ENCODE results near the gene TMX2. TPM values are rescaled to one million over a fixed set of nuclear protein-coding genes. Genes with fewer than 3 reads are reported as not detected.

Gene TMX2
- total RNA-seq, 1 donor from 2014 or later, result 82.7 TPM

DNA sequence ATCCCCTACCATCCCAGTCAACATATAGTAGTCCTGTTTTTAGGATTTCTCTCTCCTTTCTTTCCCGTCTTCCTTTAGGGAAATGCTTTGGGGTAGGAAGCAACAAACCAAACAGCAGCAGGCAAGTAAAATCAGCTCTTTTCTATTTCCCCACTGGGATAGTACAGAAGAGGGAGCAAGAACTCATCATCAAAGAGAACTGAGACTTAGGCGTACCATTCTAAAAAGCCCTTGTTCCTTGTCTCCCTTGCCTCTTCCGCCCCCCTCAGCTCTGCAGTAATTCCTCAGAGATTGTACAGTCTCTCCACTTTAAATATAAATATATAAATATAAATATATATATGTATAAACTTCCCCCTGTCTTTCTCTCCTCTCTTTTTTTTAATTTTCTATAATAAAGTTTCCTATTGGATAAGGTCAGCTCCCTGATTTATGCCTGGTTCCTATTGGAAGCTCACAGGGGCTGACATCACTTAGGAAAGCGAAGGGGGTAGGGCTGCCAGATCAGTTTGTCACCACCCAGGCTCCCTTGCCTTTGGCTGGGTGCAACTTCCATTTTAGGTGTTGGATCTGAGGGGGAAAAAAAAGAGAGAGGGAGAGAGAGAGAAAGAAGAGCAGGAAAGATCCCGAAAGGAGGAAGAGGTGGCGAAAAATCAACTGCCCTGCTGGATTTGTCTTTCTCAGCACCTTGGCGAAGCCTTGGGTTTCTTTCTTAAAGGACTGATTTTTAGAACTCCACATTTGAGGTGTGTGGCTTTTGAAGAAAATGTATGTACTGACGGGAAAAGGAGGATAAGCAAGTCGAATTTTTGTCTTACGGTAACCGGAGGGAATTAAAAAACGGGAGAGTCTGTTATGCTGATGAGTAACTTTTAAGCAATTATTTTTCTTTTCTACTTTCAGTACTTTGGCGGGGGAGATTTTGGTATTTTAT, 49.2 kb downstream of the TMX2 start, which contains the start of gene CTNND1:
CTNND1 (plus strand) TSS at position 502 of the 934 bp plus-strand sequence. CDS start 29,677 bp downstream, outside the sequence.
- DNase-seq (ENCODE audit: low spot score, unreplicated experiment), result peak; percentile 71
- TF ChIP-seq, protein P1, sequence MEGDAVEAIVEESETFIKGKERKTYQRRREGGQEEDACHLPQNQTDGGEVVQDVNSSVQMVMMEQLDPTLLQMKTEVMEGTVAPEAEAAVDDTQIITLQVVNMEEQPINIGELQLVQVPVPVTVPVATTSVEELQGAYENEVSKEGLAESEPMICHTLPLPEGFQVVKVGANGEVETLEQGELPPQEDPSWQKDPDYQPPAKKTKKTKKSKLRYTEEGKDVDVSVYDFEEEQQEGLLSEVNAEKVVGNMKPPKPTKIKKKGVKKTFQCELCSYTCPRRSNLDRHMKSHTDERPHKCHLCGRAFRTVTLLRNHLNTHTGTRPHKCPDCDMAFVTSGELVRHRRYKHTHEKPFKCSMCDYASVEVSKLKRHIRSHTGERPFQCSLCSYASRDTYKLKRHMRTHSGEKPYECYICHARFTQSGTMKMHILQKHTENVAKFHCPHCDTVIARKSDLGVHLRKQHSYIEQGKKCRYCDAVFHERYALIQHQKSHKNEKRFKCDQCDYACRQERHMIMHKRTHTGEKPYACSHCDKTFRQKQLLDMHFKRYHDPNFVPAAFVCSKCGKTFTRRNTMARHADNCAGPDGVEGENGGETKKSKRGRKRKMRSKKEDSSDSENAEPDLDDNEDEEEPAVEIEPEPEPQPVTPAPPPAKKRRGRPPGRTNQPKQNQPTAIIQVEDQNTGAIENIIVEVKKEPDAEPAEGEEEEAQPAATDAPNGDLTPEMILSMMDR (IDR thresholded peaks at IDR 0.05; ENCODE audit: unreplicated experiment), result no peak
- no peaks in the 10 kb centered on the region for H3K27me3 Mint-ChIP-seq
- peaks cover 9% of the 10 kb centered on the region for H3K36me3 Mint-ChIP-seq (ENCODE audit: insufficient read depth)
- H3K27ac Mint-ChIP-seq, result peak within 1 kb of the TSS; percentile 100
- no peaks in the 10 kb centered on the region for H3K9me3 Mint-ChIP-seq (ENCODE audit: low read depth)
- peaks cover 25% of the 10 kb centered on the region for H3K4me1 Mint-ChIP-seq (ENCODE audit: low read depth)
- peak within 1 kb of the TSS; percentile 92 for H3K4me3 Mint-ChIP-seq (ENCODE audit: low read depth)

DNA sequence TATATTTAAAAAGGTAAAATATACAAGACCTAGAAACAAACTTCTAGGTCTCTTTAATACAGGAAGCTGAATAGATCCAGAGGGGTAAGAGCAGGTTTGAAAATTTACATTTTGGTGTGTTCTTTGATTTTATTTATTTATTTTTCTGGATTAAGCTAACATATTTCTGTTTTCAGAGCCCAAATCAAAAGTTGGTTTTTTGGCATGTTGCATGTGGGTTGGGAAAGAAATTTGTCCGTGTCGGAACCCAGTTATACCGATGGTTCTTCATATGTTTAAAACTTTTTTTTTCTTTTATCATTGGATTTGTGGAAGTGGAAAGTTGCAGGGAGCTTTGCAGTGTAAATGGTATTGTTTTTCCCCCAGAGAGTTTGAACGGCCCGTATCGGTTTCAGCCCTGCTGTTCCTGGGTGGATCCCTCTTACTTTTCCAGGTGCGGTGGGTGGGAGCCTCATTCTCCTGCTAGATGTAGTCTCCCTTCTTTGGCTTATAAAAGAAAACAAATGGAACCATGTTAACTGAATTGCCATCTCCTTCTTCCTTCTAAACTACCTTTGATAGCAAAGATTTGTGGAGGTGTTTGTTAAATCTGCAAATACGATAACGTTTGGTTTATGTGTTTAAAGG, 50.0 kb downstream of the TMX2 start:
- Mint-ChIP-seq H3K36me3 (ENCODE audit: insufficient read depth) (peaks cover 13% of the 10 kb centered on the region), H3K27ac (peak overlapping the region; percentile 100), H3K4me3 (ENCODE audit: low read depth) (peak overlapping the region; percentile 92), H3K27me3 (no peaks in the 10 kb centered on the region), H3K9me3 (ENCODE audit: low read depth) (no peaks in the 10 kb centered on the region), H3K4me1 (ENCODE audit: low read depth) (peaks cover 26% of the 10 kb centered on the region)
- DNase-seq (ENCODE audit: low spot score, unreplicated experiment), result no peak
- TF ChIP-seq, protein P1 (IDR thresholded peaks at IDR 0.05; ENCODE audit: unreplicated experiment), result no peak

DNA sequence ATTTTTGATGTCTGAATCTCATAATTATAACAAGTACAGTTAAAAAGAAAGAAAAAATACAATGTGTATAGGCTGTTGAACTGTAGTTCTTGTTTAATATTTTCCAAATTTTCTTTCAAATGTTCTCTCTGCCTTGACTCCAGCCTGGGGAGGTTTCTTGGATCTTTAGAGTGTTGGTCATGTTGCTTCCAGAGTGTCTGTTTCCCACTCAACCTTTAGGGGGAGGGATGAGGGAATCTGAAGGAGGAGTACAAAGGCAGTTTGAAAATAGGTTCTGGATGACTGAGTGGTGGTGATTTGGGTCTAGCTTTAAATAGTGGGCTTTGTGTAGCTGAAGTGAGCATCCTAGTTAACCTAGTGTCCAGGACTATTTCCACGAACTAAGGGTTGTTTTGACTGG, 51.2 kb downstream of the TMX2 start:
- no peaks in the 10 kb centered on the region for H3K9me3 Mint-ChIP-seq (ENCODE audit: low read depth)
- peak overlapping the region; percentile 94 for H3K27ac Mint-ChIP-seq
- no peak for DNase-seq (ENCODE audit: low spot score, unreplicated experiment)
- peaks cover 19% of the 10 kb centered on the region for H3K36me3 Mint-ChIP-seq (ENCODE audit: insufficient read depth)
- peak overlapping the region; percentile 92 for H3K4me3 Mint-ChIP-seq (ENCODE audit: low read depth)
- TF ChIP-seq, protein P1 (IDR thresholded peaks at IDR 0.05; ENCODE audit: unreplicated experiment), result peak; percentile 39
- H3K4me1 Mint-ChIP-seq (ENCODE audit: low read depth), result peaks cover 27% of the 10 kb centered on the region
- no peaks in the 10 kb centered on the region for H3K27me3 Mint-ChIP-seq

DNA sequence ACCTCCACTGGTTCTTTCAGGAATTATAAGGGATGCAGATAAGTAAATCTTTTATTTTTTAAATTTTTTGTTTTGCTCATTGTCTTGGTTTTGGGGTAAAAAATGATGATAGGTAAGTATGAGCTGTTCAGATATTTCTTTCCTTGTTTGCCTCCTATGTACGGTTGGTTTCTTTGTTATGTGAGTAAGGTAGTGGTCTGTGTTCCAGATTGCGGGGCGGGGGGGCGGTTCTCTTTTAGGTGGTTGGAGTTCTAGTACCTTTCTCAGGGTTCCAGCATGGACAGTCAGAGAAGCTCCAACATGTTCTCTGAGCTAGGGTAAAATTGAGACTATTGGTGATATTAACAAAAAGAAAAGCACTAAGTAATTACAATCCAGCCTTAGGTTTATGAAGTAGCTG, 51.6 kb downstream of the TMX2 start:
- DNase-seq (ENCODE audit: low spot score, unreplicated experiment), result no peak
- Mint-ChIP-seq H3K9me3 (ENCODE audit: low read depth) (no peaks in the 10 kb centered on the region), H3K27me3 (no peaks in the 10 kb centered on the region), H3K4me3 (ENCODE audit: low read depth) (peak overlapping the region; percentile 92), H3K36me3 (ENCODE audit: insufficient read depth) (peaks cover 19% of the 10 kb centered on the region), H3K4me1 (ENCODE audit: low read depth) (peaks cover 27% of the 10 kb centered on the region), H3K27ac (peak overlapping the region; percentile 94)
- TF ChIP-seq, protein P1 (IDR thresholded peaks at IDR 0.05; ENCODE audit: unreplicated experiment), result no peak

DNA sequence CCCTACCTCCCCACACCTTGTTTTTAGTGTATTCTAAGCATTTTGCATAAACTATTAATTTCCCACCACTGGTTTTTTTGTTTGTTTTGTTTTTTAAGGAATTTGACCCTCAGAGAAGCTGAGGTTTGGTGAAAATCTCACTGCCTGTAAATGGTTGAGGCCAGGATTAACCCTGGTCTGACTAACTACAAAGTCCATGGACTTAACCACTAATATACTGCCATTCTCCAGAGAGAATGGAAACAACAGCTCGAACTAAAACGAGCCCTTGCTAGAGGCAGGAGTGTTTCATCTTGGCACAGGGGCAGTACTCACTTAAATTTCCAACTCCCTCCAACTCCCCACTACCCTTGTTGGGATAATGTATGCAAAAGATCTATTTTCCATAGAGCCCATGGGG, 52.2 kb downstream of the TMX2 start:
- Mint-ChIP-seq H3K4me3 (ENCODE audit: low read depth) (peak overlapping the region; percentile 92), H3K27me3 (no peaks in the 10 kb centered on the region), H3K4me1 (ENCODE audit: low read depth) (peaks cover 30% of the 10 kb centered on the region), H3K27ac (peak overlapping the region; percentile 94), H3K36me3 (ENCODE audit: insufficient read depth) (peaks cover 21% of the 10 kb centered on the region), H3K9me3 (ENCODE audit: low read depth) (peaks cover 2% of the 10 kb centered on the region)
- TF ChIP-seq, protein P1 (IDR thresholded peaks at IDR 0.05; ENCODE audit: unreplicated experiment), result no peak
- no peak for DNase-seq (ENCODE audit: low spot score, unreplicated experiment)
